Fibroblast of villous mesenchyme (primary cell): ENCODE measurements around the gene MAPT. TPM values are rescaled to one million over a fixed set of nuclear protein-coding genes. Genes with fewer than 3 reads are reported as not detected.

Source experiments
- DNase-seq: peaks from one replicate; pipeline ENCODE4 v3.0.0-alpha.2; 2010; ENCODE audit warnings: low read depth
- H3K4me3 ChIP-seq: 2 replicates; pipeline ENCODE4 v1.5.1; 2011; ENCODE audit warnings: low read depth, mild to moderate bottlenecking, low read length
- total RNA-seq: library from RNA; depleted of rRNA; stranded (reverse); fragments of >200 nt; gene quantifications from 2 replicates; pipeline ENCODE4 v1.2.3, GENCODE V29; 2012
- TF ChIP-seq, protein P1 (sequence below): IDR thresholded peaks from 2 replicates; pipeline ENCODE4 v1.5.1; 2012; ENCODE audit warnings: low read depth, mild to moderate bottlenecking, low read length; ENCODE audit not compliant: insufficient read depth

The MAPT gene
- total RNA-seq, 1 donor = not detected

DNA sequence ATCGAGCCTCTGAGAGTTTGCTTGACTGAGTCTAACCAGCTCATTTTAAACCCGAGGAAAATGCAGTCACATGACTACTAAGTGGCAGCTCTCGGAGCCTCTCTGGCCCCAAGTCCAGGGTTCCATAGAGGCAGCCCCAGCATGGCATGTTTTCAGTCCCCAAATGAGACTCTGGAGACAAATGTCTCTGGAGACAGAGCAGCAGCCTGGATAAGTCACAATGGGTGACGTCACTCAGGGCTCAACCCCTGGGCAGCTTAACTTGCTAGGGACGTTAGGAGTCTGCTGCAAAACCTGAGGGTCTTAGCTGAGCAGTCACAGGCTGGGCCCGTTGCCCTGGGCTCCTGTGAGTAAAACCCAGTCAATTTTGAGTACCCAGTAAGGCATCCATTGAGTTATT is 97.8 kb downstream of the MAPT start:
- TF ChIP-seq, protein P1, sequence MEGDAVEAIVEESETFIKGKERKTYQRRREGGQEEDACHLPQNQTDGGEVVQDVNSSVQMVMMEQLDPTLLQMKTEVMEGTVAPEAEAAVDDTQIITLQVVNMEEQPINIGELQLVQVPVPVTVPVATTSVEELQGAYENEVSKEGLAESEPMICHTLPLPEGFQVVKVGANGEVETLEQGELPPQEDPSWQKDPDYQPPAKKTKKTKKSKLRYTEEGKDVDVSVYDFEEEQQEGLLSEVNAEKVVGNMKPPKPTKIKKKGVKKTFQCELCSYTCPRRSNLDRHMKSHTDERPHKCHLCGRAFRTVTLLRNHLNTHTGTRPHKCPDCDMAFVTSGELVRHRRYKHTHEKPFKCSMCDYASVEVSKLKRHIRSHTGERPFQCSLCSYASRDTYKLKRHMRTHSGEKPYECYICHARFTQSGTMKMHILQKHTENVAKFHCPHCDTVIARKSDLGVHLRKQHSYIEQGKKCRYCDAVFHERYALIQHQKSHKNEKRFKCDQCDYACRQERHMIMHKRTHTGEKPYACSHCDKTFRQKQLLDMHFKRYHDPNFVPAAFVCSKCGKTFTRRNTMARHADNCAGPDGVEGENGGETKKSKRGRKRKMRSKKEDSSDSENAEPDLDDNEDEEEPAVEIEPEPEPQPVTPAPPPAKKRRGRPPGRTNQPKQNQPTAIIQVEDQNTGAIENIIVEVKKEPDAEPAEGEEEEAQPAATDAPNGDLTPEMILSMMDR = no peak

DNA sequence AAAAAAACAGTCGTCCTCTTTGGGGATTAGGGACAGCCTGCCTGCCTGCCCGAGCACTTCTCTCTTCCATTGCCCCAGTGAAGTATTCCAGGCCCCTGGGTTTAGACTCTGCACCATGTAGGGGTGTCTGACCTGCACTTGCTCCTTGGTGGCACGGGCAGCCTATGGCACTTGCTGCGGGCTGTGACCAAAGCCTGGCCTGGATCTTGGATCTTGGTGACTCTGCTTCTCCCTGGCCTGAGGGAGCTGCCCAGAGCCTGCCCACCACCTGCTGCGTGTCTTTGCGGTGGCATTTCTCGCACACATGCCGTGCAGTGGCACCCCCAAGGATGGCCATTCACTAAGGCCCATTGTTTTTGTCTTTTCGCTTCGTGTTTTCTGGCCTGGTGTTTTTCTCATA is 98.5 kb downstream of the MAPT start:
- TF ChIP-seq, protein P1 = no peak
- no peak overlapping the region for H3K4me3 ChIP-seq
- DNase-seq = no peak

More for the DNA sequence above, 97.8 kb downstream of the MAPT start:
- no peak overlapping the region for H3K4me3 ChIP-seq
- no peak for DNase-seq

DNA sequence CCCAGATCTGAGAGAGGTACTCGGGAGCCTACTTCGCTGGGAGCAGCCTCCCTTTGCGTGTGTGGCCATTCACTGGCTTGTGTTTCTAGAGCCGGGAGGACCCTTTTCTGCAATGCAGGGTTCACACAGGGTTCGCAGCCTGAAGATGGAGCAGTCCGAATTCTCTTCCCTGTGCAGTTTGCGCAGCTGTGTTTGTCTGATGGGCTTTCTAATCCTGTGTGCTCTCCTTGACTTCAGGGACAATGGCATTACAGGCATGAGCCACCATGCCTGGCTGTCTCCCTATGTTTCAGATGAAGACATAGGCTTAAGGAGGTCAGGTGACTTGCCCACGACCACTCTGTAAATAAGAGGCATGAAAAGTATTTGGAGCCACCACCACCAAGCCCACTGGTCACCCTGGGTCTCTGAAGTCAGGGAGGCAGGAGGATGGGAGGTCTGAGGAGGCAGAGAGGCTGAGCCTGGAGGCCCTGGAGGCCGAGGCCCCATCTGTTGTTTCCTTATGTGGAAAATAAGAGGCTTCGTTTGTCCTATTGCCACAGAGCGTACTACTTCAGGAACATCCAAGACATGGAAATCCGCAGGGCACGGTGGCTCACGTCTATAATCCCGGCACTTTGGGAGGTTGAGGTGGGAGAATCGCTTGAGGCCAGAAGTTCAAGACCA is 99.7 kb downstream of the MAPT start:
- TF ChIP-seq, protein P1 = no peak
- no peak for DNase-seq
- H3K4me3 ChIP-seq = no peak overlapping the region

DNA sequence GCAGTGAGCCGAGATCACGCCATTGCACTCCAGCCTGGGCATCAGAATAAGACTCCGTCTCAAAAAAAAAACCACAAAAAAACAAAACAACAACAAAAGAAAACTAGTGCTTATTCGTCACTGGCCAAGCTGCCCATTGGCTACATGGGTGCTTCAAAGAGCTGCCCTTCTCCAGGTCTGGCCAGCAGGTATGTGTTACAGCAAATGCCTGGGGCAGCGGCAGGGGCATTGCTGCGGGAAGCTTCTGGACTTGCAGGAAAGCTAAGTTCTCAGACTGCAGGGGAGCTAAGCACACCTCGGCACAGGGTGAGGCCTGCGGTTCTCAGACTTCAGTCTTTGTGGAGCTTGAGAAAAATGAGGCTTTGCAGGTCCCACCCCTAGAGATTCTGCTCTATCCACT is 100.6 kb downstream of the MAPT start:
- DNase-seq = no peak
- TF ChIP-seq, protein P1 = no peak
- H3K4me3 ChIP-seq = no peak overlapping the region

DNA sequence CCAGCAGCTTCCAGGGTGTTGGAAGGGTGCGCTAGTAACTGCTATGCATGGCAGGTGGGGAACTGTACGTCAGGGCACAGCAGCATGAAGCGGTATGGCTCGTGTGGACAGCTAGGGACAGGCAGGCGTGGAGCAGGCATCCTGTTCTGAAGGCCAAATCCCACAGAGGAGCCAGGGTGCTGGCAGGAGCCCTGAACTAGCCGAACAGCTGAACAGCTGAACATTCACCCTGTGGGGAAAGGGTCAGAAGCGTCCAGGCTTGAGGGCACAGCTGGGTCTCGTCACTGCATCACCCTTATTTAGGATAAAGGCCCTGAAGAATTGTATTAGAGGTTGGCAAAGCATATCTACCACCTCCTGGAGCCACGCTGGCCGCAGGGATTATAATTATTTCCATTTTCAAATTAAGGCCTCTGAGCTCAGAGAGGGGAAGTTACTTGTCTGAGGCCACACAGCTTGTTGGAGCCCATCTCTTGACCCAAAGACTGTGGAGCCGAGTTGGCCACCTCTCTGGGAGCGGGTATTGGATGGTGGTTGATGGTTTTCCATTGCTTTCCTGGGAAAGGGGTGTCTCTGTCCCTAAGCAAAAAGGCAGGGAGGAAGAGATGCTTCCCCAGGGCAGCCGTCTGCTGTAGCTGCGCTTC is 101.4 kb downstream of the MAPT start:
- TF ChIP-seq, protein P1 = no peak
- H3K4me3 ChIP-seq = no peak overlapping the region
- peak; percentile 14 for DNase-seq

DNA sequence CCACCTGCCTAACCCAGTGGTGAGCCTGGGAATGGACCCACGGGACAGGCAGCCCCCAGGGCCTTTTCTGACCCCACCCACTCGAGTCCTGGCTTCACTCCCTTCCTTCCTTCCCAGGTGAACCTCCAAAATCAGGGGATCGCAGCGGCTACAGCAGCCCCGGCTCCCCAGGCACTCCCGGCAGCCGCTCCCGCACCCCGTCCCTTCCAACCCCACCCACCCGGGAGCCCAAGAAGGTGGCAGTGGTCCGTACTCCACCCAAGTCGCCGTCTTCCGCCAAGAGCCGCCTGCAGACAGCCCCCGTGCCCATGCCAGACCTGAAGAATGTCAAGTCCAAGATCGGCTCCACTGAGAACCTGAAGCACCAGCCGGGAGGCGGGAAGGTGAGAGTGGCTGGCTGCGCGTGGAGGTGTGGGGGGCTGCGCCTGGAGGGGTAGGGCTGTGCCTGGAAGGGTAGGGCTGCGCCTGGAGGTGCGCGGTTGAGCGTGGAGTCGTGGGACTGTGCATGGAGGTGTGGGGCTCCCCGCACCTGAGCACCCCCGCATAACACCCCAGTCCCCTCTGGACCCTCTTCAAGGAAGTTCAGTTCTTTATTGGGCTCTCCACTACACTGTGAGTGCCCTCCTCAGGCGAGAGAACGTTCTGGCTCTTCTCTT is 102.1 kb downstream of the MAPT start:
- no peak for DNase-seq
- TF ChIP-seq, protein P1 = no peak
- H3K4me3 ChIP-seq = no peak overlapping the region
